SK-N-SH treated with all-trans-retinoic acid at 6 μM for 48 hours (cell line): ENCODE measurements around the gene IFI27.

Experiments
- ATAC-seq: fragments of 200-7000 bp; cut with Tn5 transposase; 3 replicates; pipeline ENCODE4 v1.9.1; 2020; ENCODE audit warnings: mild to moderate bottlenecking, moderate library complexity
- CSDC2 ChIP-seq: fragments of 250-450 bp; sonication (Bioruptor Pico); IDR thresholded peaks from 2 replicates; pipeline ENCODE4 v1.5.0; 2020; ENCODE audit warnings: mild to moderate bottlenecking, moderate library complexity
- GLIS3 ChIP-seq: fragments of 250-450 bp; sonication (Bioruptor Pico); IDR thresholded peaks from 2 replicates; pipeline ENCODE4 v1.5.0; 2020; ENCODE audit warnings: mild to moderate bottlenecking, moderate library complexity
- ISL1 ChIP-seq: fragments of 250-450 bp; sonication (Bioruptor Pico); IDR thresholded peaks from 2 replicates; pipeline ENCODE4 v2.1.2; 2022; ENCODE audit warnings: mild to moderate bottlenecking, moderate library complexity
- OSR1 ChIP-seq: fragments of 250-450 bp; sonication (Bioruptor Pico); IDR thresholded peaks from 2 replicates; pipeline ENCODE4 v1.8.0; 2022; ENCODE audit warnings: moderate library complexity, mild to moderate bottlenecking, inconsistent platforms
- PPARA ChIP-seq: fragments of 250-450 bp; sonication (Bioruptor Pico); IDR thresholded peaks from 2 replicates; pipeline ENCODE4 v1.5.0; 2020; ENCODE audit warnings: mild to moderate bottlenecking, borderline replicate concordance
- RARB ChIP-seq: fragments of 250-450 bp; sonication (Bioruptor Pico); IDR thresholded peaks from 2 replicates; pipeline ENCODE4 v1.8.0; 2021; ENCODE audit warnings: mild to moderate bottlenecking, moderate library complexity
- TCF4 ChIP-seq: fragments of 250-450 bp; sonication (Bioruptor Pico); IDR thresholded peaks from 2 replicates; pipeline ENCODE4 v1.8.0; 2021; ENCODE audit warnings: mild to moderate bottlenecking, moderate library complexity, borderline replicate concordance
- ZFP3 ChIP-seq: fragments of 250-450 bp; sonication (Bioruptor Pico); IDR thresholded peaks from 2 replicates; pipeline ENCODE4 v1.5.0; 2020; ENCODE audit warnings: mild to moderate bottlenecking, moderate library complexity
- TF ChIP-seq, protein P1 (sequence below): fragments of 250-450 bp; sonication (Bioruptor Pico); IDR thresholded peaks from 2 replicates; pipeline ENCODE4 v1.5.1; 2021; ENCODE audit warnings: mild to moderate bottlenecking, moderate library complexity
- TF ChIP-seq, protein P2 (sequence below): fragments of 250-450 bp; sonication (Bioruptor Pico); IDR thresholded peaks from 2 replicates; pipeline ENCODE4 v1.5.1; 2020; ENCODE audit warnings: low read depth, mild to moderate bottlenecking, moderate library complexity
- TF ChIP-seq, protein P3 (sequence below): fragments of 250-450 bp; sonication (Bioruptor Pico); IDR thresholded peaks from 2 replicates; pipeline ENCODE4 v1.8.0; 2020; ENCODE audit warnings: mild to moderate bottlenecking, moderate library complexity, borderline replicate concordance
- TF ChIP-seq, protein P4 (sequence below): fragments of 250-450 bp; sonication (Bioruptor Pico); IDR thresholded peaks from 2 replicates; pipeline ENCODE4 v1.8.0; 2021; ENCODE audit warnings: low read depth, mild to moderate bottlenecking, moderate library complexity, borderline replicate concordance
- TF ChIP-seq, protein P5 (sequence below): fragments of 250-450 bp; sonication (Bioruptor Pico); IDR thresholded peaks from 2 replicates; pipeline ENCODE4 v1.5.0; 2020; ENCODE audit warnings: mild to moderate bottlenecking, moderate library complexity

Gene IFI27

DNA sequence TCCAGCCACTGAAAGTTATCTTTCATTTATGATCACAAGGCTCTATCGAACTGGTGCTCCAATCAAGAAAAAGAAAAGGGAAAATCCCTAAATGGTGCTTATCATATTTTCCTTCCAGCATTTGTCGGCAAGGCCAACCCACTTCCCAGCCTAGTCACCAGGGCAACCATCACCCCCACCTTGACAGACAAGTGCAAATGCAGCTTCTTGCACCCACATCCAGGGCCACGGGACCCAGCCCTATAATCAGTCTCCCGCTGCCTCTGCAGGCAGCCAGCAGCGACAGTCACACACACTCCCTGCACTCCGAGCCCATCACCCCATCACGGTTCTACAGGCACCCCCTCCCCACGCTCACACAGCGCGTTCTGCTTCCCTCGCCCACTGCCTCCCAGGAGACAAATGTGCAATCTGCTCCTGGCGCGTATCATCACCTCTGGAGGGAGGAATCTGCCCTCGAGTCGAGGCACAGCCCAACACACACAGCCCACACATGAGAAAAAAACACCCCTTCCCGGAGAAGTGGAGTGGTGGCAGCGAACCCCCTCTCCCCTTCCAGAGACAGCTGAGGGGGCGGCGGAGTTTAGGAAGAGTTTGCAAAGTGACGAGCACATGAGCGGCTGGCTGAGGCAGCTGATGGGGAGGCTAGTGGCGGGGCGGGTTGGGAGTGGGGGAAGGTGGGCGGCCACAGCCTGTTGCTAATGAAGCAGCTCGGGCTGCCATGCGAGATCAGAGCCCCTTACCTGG is 54.3 kb downstream of the IFI27 start:
- ATAC-seq: no peak
- TF ChIP-seq PPARA (CRISPR knock-in tag): no peak
- TF ChIP-seq, protein P1, sequence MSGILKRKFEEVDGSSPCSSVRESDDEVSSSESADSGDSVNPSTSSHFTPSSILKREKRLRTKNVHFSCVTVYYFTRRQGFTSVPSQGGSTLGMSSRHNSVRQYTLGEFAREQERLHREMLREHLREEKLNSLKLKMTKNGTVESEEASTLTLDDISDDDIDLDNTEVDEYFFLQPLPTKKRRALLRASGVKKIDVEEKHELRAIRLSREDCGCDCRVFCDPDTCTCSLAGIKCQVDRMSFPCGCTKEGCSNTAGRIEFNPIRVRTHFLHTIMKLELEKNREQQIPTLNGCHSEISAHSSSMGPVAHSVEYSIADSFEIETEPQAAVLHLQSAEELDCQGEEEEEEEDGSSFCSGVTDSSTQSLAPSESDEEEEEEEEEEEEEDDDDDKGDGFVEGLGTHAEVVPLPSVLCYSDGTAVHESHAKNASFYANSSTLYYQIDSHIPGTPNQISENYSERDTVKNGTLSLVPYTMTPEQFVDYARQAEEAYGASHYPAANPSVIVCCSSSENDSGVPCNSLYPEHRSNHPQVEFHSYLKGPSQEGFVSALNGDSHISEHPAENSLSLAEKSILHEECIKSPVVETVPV (CRISPR knock-in tag): no peak
- TF ChIP-seq, protein P2, sequence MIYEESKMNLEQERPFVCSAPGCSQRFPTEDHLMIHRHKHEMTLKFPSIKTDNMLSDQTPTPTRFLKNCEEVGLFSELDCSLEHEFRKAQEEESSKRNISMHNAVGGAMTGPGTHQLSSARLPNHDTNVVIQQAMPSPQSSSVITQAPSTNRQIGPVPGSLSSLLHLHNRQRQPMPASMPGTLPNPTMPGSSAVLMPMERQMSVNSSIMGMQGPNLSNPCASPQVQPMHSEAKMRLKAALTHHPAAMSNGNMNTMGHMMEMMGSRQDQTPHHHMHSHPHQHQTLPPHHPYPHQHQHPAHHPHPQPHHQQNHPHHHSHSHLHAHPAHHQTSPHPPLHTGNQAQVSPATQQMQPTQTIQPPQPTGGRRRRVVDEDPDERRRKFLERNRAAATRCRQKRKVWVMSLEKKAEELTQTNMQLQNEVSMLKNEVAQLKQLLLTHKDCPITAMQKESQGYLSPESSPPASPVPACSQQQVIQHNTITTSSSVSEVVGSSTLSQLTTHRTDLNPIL: no peak

DNA sequence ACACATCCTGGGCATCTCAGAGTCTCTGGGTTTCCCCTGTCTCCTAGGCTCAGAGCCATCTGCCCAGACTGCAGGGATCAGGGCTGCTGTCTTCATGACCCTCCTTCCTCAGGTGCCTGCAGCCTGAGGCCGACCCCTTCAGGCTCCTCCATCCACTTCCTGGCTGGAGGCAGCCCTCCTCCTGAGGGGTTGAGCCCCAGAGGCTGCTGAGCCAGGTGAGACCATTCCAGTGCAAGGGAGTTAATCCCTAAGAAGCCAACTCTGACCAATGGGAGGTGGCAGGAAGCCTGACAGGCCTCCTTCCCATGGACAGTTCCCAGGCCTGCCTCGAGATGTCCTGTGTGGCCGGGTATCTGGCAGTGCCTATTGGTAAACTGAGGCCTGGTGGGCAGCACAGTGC is 55.2 kb downstream of the IFI27 start:
- no peak; the same call in 2 of the 3 replicates for ATAC-seq
- TF ChIP-seq OSR1 (CRISPR knock-in tag) (no peak), TCF4 (no peak), RARB (CRISPR knock-in tag) (no peak), GLIS3 (CRISPR knock-in tag) (no peak), ZFP3 (no peak), PPARA (CRISPR knock-in tag) (no peak), CSDC2 (CRISPR knock-in tag) (no peak), ISL1 (CRISPR knock-in tag) (no peak)
- TF ChIP-seq, protein P3, sequence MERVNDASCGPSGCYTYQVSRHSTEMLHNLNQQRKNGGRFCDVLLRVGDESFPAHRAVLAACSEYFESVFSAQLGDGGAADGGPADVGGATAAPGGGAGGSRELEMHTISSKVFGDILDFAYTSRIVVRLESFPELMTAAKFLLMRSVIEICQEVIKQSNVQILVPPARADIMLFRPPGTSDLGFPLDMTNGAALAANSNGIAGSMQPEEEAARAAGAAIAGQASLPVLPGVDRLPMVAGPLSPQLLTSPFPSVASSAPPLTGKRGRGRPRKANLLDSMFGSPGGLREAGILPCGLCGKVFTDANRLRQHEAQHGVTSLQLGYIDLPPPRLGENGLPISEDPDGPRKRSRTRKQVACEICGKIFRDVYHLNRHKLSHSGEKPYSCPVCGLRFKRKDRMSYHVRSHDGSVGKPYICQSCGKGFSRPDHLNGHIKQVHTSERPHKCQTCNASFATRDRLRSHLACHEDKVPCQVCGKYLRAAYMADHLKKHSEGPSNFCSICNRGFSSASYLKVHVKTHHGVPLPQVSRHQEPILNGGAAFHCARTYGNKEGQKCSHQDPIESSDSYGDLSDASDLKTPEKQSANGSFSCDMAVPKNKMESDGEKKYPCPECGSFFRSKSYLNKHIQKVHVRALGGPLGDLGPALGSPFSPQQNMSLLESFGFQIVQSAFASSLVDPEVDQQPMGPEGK (CRISPR knock-in tag): no peak
- TF ChIP-seq, protein P4, sequence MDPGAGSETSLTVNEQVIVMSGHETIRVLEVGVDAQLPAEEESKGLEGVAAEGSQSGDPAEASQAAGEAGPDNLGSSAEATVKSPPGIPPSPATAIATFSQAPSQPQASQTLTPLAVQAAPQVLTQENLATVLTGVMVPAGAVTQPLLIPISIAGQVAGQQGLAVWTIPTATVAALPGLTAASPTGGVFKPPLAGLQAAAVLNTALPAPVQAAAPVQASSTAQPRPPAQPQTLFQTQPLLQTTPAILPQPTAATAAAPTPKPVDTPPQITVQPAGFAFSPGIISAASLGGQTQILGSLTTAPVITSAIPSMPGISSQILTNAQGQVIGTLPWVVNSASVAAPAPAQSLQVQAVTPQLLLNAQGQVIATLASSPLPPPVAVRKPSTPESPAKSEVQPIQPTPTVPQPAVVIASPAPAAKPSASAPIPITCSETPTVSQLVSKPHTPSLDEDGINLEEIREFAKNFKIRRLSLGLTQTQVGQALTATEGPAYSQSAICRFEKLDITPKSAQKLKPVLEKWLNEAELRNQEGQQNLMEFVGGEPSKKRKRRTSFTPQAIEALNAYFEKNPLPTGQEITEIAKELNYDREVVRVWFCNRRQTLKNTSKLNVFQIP (CRISPR knock-in tag): no peak
- TF ChIP-seq, protein P2: no peak
- TF ChIP-seq, protein P1 (CRISPR knock-in tag): no peak
- TF ChIP-seq, protein P5, sequence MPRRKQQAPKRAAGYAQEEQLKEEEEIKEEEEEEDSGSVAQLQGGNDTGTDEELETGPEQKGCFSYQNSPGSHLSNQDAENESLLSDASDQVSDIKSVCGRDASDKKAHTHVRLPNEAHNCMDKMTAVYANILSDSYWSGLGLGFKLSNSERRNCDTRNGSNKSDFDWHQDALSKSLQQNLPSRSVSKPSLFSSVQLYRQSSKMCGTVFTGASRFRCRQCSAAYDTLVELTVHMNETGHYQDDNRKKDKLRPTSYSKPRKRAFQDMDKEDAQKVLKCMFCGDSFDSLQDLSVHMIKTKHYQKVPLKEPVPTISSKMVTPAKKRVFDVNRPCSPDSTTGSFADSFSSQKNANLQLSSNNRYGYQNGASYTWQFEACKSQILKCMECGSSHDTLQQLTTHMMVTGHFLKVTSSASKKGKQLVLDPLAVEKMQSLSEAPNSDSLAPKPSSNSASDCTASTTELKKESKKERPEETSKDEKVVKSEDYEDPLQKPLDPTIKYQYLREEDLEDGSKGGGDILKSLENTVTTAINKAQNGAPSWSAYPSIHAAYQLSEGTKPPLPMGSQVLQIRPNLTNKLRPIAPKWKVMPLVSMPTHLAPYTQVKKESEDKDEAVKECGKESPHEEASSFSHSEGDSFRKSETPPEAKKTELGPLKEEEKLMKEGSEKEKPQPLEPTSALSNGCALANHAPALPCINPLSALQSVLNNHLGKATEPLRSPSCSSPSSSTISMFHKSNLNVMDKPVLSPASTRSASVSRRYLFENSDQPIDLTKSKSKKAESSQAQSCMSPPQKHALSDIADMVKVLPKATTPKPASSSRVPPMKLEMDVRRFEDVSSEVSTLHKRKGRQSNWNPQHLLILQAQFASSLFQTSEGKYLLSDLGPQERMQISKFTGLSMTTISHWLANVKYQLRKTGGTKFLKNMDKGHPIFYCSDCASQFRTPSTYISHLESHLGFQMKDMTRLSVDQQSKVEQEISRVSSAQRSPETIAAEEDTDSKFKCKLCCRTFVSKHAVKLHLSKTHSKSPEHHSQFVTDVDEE (CRISPR knock-in tag): no peak
